ENCODE results near the gene CBL.

DNA sequence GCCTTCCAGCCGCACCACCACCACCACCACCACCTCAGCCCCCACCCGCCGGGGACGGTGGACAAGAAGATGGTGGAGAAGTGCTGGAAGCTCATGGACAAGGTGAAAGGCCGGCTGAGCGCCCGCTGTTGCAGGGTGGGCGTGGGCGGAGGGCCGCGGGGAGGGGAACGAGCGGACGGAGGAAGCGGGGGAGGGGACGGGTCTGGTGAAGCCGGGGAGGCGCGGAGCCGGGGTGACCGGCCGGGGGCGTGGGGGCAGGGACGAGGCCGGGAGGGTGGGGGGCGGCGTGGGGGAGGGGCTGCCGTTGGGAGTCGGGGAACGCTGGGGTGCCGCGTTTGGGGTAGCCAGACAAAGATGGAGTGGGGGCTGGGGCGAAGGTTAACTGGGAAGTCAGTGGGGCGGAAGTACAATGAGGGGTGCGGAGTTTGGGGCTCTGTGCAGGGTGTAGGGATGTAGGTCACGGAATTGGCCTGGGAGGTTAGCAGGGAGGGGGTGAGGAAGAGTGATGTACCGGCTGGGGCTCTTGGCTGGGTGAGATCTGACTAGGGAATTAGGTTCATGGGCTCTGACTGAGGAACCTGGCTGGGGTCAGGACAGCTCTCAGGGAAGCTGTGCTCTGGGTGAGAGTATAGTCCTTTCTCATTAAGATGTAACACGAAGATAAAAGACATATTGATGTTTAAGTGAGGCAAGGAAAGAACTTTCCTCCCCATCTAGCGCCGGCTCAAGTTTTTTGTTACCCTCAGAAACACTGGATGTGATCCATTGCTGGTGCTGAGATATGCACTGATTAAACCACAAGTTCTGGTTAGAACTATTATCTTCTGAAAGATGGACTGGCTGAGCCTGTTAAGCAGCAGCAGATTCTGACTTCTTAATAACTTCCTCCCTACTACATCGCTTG lies 624 bp downstream of the CBL start:
- TF ChIP-seq, protein P1, sequence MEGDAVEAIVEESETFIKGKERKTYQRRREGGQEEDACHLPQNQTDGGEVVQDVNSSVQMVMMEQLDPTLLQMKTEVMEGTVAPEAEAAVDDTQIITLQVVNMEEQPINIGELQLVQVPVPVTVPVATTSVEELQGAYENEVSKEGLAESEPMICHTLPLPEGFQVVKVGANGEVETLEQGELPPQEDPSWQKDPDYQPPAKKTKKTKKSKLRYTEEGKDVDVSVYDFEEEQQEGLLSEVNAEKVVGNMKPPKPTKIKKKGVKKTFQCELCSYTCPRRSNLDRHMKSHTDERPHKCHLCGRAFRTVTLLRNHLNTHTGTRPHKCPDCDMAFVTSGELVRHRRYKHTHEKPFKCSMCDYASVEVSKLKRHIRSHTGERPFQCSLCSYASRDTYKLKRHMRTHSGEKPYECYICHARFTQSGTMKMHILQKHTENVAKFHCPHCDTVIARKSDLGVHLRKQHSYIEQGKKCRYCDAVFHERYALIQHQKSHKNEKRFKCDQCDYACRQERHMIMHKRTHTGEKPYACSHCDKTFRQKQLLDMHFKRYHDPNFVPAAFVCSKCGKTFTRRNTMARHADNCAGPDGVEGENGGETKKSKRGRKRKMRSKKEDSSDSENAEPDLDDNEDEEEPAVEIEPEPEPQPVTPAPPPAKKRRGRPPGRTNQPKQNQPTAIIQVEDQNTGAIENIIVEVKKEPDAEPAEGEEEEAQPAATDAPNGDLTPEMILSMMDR (IDR thresholded peaks at IDR 0.05), result no peak
- no peak for TF ChIP-seq POLR2A (IDR thresholded peaks at IDR 0.05)
